GM21515 (cell line): ENCODE measurements around the gene MCL1.
A peak's percentile ranks its signal among the peaks of the same experiment; 100 is the strongest.
"Not testable (repeated sequence)": the region's sequence is repeated elsewhere in the genome, so short reads cannot be mapped to it uniquely, and the experiment has no call there.

Experiments used
- ATAC-seq: cut with Tn5 transposase; IDR thresholded peaks from one replicate; pipeline ENCODE4 v1.9.1; 2021; ENCODE audit not compliant: unreplicated experiment

The MCL1 gene

DNA sequence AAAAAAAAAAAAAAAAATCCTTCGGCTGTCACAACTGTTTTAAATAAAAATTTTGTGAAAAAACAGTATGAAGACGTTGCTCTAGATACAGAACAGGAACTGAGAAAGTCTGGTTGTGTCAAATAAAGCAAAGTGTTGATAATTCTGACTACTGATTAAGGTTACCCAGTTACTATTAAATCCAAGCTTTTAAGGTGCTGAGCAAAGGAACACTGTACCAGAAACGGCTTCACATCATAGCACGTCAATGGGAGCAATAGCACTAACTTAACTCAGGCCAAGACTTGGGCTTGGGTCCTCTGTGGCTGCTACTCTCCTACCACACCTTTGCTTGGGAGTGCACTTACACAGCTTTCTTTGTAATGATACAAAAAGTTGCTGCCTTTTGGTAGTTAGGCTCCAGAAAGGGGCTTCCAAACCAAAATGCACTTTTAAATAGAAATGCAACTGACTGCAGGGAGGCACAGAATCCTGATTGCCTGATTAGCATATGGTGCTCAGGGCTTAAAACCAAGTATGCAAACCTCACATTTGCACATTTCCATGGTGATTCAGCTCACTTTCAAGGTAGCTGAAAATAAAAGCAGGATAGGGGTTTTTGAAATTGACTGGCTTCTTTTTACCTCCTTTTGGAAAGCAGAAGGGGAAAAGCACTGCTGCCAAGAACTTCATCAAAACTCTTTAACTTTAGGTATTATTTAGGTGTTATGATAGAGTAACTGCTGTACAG is 6.3 kb downstream of the MCL1 start:
- no peak for ATAC-seq

GRCh38 chr1:150568594-150568966 is 10.8 kb downstream of the MCL1 start:
- no peak for ATAC-seq

DNA sequence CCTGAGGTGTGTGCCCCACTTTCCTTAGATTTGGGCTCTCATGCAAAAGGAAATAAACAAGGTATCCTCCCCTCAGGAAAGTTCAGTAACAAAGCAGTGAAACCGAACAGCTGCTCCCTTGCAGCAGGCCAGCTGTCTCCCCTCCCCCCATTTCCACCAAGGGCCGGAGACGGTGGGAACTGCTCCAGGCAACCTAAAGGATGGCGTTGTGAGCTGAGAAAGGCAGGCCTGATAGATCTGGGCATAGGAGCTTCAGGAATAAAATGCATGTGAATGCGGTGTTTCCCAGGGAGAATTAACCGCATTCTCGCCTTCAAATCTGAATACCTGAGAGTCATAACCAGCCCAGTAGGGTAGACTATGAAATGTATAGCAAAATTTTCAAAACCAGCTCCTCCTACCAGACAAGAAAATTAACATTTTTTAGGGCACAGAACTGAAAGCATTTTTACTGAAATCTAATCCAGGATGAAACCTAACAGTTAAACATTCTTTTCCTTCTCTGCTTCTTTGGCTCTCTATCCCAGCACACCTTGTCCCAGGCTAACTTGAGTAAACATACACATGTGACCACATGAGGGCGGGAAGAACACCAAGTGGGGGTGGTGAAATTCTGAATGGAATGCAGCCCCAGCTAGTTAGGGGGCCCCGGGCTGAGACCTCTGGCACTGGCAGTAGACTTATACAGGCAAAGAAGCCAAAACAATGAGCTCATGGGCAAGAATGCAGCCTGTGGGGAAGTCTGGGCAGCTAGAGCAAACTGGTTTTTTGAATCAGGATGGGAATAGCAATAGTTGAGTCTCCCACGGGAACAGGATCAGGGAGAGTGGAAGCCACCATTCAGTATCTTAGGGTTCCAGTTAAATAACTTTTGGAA is 11.5 kb downstream of the MCL1 start:
- peak; percentile 12 for ATAC-seq

- peak; percentile 27 for ATAC-seq
These were observed 12.1 kb downstream of the MCL1 start for GRCh38 chr1:150567341-150567716.

DNA sequence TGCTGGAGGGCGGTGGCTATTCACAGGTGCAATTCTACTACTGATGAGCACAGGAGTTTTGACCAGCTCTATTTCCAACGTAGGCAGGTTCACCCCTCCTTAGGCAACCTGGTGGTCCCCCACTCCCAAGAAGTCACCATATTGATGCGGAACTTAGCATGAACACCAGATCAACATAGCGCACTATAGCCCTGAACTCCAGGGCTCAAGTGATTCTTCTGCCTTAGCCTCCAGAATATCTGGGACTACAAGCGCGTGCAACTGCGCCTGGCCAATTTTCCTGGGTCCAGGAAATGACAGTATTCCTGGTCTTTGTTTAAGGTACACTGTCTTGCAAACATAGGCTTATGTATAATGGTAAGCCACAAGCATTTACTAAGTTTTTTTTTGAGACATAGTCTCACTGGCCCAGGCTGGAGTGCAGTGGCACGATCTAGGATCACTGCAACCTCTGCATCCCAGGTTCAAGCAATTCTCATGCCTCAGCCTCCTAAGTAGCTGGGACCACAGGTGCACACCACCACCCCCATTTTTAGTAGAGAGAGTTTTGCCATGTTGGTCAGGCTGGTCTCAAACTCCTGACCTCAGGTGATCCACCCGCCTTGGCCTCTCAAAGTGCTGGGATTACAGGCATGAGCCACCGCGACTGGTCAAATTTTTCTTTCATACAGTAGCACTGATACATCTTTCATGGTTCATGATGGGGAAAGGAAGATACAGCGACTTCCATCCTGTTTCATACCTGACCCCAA is 12.6 kb downstream of the MCL1 start:
- no peak for ATAC-seq

DNA sequence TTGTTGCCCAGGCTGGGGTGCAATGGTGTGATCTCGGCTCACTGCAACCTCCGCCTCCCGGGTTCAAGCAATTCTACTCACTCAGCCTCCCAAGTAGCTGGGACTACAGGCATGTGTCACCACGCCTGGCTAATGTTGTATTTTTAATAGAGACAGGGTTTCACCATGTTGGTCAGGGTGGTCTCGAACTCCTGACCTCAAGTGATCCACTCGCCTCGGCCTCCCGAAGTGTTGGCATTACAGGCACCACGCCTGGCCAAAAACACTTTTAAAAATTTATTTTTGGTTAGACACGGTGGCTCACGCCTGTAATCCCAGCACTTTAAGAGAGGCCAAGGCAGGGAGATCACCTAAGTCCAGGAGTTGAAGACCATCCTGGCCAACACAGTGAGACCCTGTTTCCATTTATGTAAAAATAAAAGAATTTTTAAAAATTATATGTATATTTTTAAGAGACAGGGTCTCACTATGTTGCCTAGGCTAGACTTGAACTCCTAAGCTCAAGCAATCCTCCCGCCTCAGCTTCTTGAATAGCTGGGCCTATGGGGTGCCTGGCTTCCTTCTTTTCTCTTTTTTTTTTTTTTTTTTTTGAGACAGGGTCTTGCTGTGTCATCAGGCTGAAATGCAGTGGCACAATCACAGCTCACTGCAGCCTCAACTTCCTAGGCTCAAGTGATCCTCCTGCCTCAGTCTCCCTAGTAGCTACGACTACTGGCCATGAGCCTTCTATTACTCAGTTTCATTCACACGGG is 14.0 kb downstream of the MCL1 start:
- not testable (repeated sequence) for ATAC-seq

- ATAC-seq: no peak
These were observed 15.1 kb downstream of the MCL1 start for GRCh38 chr1:150564051-150564991.

GRCh38 chr1:150563340-150564038 is 15.9 kb downstream of the MCL1 start:
- ATAC-seq: no peak

- ATAC-seq: peak; percentile 37
These were observed 16.7 kb downstream of the MCL1 start for GRCh38 chr1:150562446-150563339.

DNA sequence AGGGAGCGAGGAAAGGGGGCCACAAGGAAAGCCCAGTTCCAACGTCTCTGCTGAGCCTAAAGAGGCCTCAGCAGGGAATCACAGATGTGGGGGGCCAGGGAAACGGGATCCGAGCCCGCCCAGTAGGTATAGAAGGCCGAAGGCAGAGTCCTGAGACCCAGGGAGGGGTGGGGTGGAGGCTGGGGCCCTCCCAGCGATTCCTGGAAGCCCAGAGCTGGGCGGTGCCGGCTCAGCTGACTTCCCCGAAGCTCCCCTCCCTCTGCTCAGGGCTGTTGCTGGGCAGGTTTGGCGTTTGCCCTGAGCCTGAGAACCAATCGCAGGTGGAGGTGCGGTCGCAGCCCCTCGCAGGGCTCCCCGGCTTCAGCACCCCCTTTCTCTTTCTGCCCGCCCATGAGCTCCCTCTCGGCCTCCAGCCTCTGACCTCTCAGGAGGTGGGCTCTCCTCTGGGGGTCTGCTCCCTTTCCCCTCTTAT is 17.4 kb downstream of the MCL1 start:
- peak; percentile 41 for ATAC-seq

- no peak for ATAC-seq
These were observed 18.0 kb downstream of the MCL1 start for GRCh38 chr1:150561254-150561973.

DNA sequence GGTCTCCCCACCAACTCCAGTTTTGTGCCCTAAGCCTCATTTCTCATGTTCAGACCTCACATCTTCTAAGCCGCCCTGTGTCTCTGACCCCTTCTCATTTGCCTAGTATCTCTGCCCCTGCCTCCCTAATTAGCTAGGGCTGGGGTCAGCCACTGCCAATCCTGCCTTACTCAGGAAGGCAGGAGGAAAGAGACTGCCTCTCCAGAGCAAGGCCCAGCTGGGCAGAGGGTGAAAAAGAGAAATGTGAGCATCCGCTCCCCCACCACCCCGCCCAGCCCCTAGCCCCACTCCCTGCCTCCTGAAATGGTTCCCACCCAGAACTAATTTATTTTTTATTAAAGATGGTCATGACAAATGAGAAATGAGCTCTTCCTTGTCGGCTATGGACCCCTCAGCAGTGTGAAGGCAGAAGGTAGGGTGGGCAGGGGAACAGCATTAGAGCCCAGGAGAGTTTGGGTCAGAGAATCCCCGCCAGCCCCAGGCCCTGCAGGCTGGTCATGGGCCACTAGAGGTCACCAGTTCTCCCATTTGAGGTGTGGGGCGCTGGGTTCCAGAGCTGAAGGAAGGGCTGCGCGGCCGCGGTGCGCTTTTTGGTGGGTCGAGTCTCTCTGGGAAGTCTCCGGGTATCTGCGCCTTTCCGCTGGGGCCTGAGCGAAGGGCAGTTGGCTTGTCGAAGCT is 18.7 kb downstream of the MCL1 start:
- ATAC-seq: peak; percentile 25

- ATAC-seq: no peak
These were observed 19.4 kb downstream of the MCL1 start for GRCh38 chr1:150560011-150560438.

- no peak for ATAC-seq
These were observed 19.8 kb downstream of the MCL1 start for GRCh38 chr1:150559656-150560010.

DNA sequence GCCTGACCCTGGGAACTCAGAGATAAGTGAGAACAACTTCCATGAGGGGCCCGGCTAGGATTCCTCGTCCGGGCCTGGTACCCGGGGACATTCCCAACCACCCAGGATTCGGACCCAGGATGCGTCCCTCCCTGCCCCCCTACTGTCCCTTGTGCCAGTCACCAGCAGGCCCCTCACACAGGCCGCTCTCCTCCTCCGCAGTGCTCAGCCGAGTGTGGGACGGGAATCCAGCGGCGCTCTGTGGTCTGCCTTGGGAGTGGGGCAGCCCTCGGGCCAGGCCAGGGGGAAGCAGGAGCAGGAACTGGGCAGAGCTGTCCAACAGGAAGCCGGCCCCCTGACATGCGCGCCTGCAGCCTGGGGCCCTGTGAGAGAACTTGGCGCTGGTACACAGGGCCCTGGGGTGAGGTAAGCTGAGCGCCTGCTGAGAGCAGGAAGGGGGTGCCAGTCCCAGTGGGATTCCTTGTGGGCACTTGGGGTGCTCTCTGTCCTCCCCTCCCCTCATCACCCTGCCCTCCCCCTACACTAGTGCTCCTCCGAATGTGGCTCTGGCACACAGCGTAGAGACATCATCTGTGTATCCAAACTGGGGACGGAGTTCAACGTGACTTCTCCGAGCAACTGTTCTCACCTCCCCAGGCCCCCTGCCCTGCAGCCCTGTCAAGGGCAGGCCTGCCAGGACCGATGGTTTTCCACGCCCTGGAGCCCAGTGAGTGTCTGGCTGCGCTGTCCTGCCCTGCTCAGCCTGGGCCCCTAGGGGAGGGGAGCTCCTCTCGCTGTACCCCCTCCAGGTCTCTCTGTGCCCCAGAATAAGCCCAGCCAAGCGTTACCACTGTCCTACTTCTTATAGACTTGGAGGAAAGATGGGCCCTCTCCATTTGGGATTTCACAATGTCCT is 20.4 kb downstream of the MCL1 start:
- ATAC-seq: no peak

GRCh38 chr1:150558303-150558704 is 21.1 kb downstream of the MCL1 start:
- no peak for ATAC-seq
